ENCODE results near the gene MYO9A.
"Not testable (repeated sequence)": the region's sequence is repeated elsewhere in the genome, so short reads cannot be mapped to it uniquely, and the experiment has no call there.

The MYO9A gene

DNA sequence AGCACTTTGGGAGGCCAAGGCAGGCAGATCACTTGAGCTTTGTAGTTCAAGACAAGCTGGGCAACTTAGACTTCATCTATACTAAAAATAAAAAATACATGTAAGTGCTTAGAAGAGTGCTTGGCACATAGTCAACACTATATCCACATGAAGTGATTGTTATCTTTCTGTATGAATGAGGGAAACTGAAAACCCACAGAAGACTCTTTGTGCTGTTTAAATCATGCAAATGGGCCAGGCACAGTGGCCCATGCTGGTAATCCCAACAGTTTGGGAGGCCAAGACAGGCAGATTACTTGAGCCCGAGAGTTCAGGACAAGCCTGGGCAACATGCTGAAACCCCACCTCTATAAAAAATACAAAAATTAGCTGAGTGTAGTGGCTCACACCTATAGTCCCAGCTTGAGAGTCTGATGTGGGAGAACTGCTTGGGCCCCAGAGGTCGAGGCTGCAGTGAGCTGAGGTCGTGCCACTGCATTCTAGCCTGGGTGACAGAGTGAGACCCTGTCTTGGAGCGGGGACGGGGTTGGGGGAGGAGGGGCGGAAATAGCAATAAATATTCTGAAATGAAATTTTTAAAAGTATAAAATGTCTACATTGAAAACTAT, 177.9 kb downstream of the MYO9A start:
- DNase-seq: no peak

DNA sequence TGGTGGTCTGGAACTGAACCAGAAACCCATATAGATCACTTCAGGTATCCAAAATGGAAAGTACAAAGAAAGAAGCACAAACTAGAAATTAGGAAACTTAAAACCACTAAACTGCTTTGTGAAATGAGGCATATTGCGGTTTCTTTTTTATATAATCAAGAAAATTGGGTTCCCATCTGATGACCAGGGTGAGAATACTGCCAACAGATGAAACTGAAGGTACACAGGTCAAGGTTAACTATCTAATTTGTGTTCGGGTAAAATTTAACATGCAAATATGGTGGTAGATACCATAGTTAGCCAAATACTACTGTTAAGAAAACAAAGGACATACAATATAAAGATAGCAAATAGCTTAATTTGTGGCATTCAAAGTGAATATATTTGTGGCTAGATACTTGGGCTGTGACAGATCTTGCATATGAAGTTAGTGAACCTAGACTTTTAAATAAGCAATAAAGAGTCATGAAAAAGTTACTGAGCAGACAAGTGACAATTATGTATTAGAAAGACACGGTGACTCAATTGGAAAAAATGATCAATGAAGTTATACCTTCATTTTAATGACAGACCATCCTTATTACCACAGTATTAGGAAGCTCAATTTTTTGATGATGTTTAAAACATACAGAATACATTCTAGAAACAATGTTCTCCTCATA, 180.2 kb downstream of the MYO9A start:
- no peak for DNase-seq

DNA sequence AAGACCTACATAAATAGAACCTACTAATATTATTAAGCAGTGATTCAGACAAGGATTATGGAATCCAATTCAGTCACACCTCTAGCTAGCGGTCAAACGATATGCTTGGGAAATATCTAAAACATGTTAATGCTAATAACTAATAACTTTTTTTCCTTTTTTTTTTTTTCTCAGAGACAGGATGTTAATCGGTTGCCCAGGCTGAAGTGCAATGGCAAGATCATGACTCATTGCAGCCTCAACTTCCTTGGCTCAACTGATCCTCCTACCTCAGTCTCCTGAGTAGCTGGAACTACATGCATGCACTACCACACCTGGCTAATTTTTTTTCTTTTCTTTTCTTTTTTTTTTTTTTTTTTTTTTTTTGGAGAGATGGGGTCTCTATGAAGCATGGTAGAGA, 183.5 kb downstream of the MYO9A start:
- no peak for DNase-seq

DNA sequence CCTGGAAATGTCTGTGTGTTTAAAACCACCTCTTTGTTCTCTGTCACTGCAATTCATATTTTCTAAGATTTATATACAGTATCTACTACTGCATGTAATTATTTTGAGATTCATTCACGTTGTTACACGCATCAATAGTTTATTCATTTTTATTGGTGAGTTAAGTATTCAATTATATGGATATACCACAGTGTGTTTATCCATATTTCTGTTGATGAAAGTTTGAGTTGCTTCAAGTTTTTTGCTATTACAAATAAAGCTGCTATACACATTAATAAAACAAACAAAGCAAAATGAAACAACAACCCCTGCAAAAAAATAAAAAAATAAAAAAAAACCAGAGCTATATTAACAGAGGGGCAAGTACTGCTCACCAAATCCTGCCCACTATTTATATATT, 185.3 kb downstream of the MYO9A start:
- DNase-seq: no peak

DNA sequence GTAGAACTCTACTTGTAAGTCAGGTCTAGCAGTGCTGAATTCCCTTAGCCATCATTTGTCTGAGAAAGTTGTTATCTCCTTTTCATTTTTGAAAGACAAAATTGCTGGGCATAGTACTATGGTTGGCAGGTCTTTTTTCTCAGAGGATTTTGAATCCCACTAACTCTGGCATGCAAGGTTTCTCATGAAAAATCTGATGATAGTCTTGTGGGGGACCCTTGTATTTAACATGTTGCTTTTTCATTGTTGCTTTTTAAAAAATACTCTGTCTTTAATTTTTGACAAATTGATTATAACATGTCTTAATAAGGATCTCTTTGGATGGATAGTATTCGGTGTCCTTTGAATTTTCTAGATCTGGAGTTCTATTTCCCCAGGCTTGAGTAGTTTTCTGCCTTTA, 186.7 kb downstream of the MYO9A start:
- DNase-seq: no peak

DNA sequence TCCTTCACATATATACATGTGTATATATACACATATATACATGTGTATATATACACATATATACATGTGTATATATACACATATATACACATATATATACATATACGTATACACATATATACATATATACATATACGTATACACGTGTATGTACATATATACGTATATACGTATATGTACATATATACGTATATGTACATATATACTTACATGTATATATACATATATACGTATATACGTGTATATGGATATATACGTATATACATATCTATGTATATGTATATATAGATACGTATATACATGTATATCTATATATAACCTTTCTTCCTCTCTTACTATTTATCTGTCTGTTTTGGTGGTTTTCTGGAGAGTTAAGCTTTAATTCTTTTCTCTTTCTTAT, 192.8 kb downstream of the MYO9A start:
- DNase-seq: no peak

DNA sequence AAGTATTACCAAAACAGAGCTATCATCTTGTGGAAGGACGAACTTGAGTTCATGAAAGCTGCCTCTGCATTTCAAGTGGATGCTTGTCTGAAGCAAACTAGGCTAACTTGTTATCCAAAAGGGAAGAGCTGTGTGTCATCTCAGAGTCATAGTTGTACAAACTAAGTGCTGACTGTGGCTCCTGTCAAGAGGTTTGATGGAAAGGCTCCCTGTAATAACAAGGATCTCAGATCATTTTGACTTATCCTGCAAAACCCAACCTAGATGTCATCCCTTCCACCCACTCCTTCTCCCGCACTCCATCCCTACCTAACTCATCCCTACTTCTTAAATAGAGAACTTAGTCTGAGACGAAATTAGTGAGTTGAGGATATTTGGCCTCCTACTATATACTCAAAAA, 196.8 kb downstream of the MYO9A start:
- DNase-seq: no peak

DNA sequence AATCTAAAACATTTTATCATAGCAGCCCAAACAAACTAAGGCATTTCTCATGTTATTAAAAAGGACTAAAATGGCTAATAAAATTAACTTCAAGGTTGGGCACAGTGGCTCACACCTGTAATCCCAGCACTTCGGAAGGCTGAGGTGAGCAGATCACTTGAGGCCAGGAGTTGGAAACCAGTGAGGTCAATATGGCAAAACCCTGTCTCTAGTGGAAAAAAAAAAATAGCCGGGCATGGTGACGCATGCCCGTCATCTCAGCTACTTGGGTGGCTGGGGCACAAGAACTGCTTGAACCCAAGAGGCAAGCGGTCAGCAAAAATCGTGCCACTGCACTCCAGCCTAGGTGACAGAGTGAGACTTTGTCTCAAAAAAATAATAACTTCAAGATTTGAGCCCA, 197.4 kb downstream of the MYO9A start:
- DNase-seq: no peak

DNA sequence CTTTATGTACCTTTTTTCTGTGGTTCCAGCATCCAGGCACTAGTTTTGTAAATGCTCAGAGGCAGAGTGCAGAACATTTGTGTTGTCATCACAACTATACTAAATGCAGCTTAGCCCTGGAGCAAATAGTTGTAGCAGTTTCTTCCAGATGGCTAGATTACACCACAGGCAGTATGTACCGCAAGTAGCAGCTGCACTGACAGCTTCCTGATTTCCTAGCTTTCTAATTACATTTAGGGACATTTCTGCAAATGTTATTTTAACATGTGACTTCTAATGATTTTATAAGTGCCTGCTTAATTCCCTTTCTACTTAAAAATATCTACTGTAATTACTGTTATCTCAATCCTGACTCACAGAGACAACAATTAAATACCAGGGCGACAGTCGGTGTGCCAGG, 201.1 kb downstream of the MYO9A start:
- DNase-seq: no peak

DNA sequence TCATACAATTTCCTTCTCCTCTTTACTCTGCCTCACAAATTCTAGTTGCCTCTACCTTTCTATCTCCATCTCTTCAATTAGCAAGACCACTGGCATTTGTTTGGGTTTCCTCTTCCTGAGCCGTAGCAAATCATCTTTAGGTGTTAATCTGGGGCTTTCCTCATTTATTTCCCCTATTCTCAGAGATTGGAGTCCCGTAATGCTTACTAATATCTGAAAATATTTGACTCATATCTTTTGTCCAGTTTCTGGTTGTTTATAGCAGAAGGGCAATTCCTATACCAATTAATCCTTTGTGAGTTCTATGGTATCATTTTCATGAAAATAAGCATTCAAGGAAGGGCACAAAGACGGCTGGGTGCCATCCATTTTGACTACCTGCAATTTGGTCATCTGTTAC, 203.9 kb downstream of the MYO9A start:
- no peak for DNase-seq

DNA sequence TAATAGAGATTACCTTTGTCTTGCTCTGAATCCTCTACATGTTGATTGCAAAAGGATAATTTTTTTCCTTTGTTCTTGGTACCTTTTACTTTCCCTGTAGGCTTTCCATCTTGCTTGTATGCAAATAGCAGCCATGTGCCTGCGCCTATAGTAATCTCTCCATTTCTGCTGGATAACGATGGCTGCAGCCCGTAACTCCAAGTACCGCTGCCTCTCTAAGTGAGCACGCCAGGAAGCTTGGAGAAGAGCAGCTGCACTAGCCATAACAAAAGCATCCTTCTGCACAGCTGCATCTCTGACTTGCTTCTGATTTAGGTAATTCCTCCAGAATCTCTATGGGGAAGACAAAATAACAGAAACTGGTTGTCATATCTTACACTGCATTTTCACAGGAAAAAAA, 218.3 kb downstream of the MYO9A start:
- DNase-seq: no peak

DNA sequence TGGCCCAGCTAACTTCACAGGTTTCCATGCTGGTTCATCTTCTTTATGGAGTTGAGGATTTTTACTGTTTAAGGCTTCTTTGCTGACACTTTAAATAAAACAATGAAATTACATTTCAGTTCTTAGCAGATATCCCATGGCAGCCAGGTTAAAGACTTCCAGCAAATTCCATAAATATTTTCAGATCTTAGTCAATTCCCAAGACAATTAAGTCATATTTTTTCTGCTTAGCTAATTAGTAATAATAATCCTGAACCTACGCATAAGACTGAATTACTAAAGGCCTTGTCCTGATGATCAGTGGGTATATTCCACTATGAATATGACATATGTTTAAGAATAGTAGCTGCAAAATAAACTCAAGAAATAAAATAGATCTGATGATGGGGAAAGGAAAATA, 224.3 kb downstream of the MYO9A start:
- no peak for DNase-seq

DNA sequence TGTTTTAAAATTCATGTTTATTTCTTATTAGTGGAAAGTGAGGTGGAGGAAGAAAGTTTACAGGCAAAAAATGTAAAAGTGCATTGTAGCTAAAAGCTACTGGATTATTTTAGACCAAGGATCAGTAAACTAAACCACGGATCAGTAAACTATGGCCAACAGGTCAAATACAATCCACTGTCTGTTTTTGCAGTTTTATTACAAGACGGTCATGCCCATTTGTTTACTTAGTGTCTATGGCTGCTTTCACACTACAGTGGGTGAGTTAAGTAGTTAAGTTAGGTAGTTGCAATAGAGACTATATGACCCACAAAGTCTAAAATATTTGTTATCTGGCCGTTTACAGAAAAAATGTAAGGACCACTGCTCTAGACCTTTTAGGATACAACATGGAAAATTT, 225.6 kb downstream of the MYO9A start:
- DNase-seq: no peak

DNA sequence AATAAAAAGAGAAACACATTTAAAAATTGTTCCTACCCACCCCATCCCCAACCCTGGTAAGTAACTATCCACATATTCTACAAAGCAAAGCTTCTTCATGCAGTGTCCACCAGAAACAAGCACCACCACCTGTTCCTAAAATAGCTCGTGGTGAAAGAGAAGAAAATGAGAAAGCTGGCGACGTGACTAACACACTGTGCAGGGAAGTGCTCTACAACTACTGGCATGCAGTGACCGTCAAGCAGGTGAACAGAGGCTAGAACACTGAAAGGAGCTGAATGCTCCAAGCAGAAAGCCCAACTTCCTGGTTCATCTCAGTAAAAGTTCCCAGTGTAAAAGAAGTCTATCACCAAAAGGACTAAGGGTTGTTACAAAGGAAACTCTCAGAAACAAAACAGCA, 226.9 kb downstream of the MYO9A start:
- no peak for DNase-seq

DNA sequence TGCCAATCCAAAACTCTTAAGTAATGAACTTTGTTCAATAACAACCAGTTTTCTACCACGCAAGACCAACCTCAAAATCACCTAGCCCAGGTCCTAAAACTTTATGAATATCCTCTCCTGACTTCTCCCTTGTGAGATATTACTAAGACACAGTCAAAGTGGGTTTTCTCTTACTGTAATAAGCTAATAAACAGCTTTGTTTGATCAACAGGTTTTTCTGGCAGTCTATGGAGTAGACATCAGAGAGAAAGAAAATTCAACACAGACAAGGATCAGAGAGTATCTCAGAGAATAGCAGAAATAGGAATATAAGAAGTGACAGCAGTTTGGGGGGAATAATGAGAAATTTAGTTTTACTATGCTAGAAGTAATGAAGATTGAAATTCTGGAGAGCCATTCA, 228.0 kb downstream of the MYO9A start:
- no peak for DNase-seq

DNA sequence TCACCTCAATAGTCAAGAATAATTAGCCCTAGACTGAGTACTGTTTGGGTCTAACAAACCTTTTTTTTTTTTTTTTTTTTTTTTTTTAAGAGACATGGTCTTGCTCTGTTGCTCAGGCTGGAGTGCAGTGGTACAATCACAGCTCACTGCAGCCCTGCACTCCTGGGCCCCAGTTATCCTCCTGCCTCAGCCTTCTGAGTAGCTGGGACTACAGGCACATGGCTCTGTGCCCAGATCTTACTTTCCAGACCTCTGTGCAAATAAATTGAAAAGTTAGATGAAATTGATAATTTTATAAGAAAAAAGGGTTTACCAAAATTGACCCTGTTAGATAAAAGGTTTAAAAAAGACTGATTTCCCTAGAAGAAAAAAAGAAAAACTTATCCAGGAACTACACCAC, 228.6 kb downstream of the MYO9A start:
- no peak for DNase-seq

DNA sequence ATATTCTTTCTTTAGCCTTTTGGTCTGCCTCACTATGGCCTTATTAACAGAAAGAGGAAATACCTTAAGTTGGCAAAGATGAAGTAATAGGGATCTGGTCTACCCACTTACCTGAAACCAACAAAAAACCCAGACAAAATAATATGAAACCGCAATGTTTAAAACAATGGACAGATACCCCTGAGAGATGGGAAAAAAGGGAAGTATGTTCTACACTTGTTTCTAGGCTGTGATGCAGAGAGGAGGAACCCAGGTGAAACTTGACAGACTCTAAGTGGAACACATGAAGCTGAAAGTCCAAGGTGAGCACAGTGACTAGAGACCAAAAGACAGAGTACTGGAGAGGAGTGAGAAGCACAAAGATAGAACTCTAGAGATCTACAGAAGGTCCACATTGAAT, 229.2 kb downstream of the MYO9A start:
- DNase-seq: no peak

DNA sequence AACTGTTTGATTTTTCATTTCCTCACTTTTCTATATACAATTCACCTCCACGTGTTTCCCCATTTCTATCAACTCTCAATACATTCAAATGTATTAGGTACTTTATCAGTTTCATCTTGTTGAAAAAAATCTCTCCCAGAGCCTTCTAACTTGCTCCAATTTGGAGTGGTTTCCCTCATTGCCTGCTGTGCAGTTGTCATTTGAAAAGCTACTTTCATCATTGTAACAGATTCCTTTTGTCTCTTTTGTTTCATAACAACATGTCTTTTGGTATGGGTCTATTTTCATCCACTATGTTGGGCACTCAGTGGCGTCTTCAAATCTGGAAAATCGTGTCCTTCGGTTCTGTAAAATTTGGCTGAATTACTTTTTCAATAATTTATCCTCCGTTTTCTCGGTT, 232.6 kb downstream of the MYO9A start:
- DNase-seq: no peak

DNA sequence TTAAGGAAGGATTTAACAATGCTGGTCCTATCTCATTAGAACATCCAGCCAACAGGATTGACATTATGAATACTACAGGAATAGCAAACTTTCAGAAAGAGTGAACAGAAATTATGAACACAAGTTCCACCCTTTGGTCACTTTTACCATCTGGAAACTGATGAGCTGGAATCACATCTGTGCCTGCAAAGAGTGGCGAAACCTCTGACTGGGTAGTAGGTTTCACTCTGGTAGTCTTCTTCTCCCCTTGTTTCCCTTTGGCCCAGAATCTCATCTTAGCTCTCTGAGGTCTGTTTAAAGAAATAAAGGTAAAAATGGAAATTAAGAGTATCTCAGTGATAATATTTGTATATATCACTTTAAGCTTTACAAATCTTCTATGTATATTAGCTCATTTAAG, 234.5 kb downstream of the MYO9A start:
- no peak for DNase-seq

DNA sequence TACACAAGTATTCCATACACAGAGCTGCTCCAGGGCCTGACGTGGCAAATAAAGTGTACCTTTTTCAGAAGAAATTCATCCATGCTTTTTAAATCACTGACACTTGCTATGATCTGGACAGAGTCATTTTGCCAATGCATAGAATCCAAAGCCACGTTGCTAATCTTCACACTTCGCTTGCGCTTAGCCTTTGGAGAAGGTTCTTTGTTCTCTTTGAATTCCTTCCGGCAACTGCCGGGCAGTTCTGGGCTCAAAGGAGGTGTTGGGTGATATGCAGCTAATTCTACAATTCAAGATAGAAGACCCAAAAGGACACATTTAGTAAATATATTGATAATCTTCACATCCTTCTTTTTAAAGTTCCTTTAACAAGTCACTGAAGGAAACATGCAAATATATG, 237.7 kb downstream of the MYO9A start:
- DNase-seq: no peak

DNA sequence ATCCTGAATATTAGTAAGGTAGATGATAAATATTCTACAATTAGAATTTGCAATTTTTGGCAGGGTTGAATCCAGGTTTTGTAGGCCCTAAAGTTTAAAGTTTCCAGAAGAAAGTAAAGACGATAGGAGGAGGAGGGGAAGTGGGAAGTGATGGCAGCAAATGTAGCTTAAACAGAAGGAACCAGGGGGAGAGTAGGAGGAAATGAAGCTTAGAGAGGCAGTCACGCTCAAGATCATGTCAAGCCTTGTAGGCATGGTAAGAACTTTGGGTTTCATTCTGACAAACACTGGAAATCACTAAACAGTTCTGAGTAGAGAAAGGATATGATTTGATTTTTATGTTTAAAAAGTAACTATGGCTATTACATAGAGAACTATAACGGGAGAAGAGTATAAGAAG, 243.7 kb downstream of the MYO9A start:
- DNase-seq: no peak

DNA sequence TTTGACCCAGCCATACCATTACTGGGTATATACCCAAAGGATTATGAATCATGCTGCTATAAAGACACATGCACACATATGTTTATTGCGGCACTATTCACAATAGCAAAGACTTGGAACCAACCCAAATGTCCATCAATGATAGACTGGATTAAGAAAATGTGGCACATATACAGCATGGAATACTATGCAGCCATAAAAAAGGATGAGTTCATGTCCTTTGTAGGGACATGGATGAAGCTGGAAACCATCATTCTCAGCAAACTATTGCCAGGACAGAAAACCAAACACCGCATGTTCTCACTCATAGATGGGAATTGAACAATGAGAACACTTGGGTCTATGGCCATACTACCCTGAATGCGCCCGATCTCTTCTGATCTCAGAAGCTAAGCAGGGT, 259.7 kb downstream of the MYO9A start:
- not testable (repeated sequence) for DNase-seq

DNA sequence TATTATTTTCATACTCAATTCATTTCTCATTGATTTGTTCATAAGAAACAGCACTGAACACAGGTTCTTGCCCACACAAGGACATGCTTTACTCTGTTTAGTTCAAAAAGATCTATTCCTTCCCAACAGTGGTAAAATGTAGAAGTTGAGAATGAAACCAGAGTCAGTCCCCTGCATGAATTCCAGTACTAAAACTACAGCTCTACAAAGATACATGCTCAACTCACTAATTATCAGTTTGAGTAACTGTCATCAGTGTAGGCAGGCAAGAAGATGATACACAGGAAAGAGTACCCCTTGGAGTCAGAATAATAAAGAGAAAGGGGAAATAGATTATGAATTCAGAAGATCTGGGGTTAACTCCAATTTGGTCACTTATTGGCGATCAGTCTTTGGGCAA, 264.4 kb downstream of the MYO9A start:
- no peak for DNase-seq

DNA sequence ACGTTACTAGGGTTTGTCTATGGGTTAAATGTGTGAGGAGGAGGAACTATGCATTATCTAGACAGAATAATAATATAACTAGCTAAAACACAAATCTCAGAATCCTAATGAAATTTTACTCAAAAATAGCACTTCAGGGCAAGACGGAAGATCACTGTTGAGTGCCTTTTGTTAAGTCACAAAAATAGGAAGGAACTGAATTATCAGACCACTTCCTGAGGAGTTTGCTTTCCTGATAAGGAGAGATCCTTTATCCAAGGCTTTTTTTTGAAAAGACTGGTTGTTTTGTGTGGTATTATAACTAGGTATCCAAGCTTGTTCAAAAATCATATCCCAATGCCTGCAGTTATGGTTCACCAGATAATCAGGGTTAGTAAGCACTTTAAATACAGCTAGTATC, 273.0 kb downstream of the MYO9A start:
- no peak for DNase-seq

DNA sequence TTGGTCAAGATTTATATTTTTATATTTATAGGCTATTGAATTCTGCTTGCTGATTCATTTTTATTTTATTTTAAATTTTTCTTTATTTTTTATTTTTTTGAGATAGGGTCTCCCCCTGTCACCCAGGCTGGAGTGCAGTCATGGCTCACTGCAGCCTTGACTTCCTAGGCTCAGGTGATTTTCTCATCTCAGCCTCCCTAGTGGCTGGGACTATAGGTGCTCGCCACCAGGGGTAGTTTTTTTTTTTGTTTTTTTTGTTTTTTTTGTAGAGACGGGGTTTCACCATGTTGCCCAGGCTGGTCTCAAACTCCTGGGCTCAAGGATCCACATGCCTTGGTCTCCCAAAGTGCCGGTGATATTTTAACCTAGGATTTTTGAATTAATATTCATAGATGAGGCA, 276.4 kb downstream of the MYO9A start:
- no peak for DNase-seq
